A549 (cell line): ENCODE data around the gene BEST4. TPM values are rescaled to one million over a fixed set of nuclear protein-coding genes. Genes with fewer than 3 reads are reported as not detected.
"Not testable (repeated sequence)": the region's sequence is repeated elsewhere in the genome, so short reads cannot be mapped to it uniquely, and the experiment has no call there.

ENCODE experiments used
- ATAC-seq, 2 experiments: fragments of 200-7000 bp in 1 of 2; fragments of >200 bp in 1 of 2; cut with Nextera tagmentation in 1 of 2; cut with Tn5 transposase in 1 of 2; 3 replicates each; pipeline versions ENCODE4 v1.8.0 to v1.9.1; 2018 to 2020; ENCODE audit warnings: mild to moderate bottlenecking in 1 of 2, moderate library complexity in 1 of 2
- CTCF ChIA-PET: fragments of 300-600 bp; sonication (Branson Sonifier 250); formaldehyde crosslinking; extraction: SDS; loops from one replicate; lab custom pipeline; 2021; ENCODE audit warnings: antibody characterized with exemption, inconsistent platforms; lab: Yijun Ruan, JAX
- POLR2A ChIA-PET: fragments of 350-600 bp; formaldehyde crosslinking; extraction: SDS; loops from one replicate; lab custom pipeline; 2021; ENCODE audit warnings: antibody characterized with exemption, inconsistent platforms; lab: Yijun Ruan, JAX
- DNase-seq, 2 experiments: peaks; one replicate each; pipeline versions ENCODE4 v3.0.0 to v3.0.0-alpha.2; 2011 to 2016; ENCODE audit warnings: low read depth in 1 of 2, low spot score in 1 of 2
- FAIRE-seq: peaks from 2 replicates; lab custom pipeline; 2011; peaks lifted over from hg19 to GRCh38; lab: Jason Lieb, UNC
- H3K27ac ChIP-seq, 2 experiments: fragments of >200 bp; sonication (Bioruptor Twin); formaldehyde crosslinking; 3 replicates each; pipeline ENCODE4 v1.5.1; 2016 to 2017
- H3K4me1 ChIP-seq: fragments of >200 bp; sonication (Bioruptor Twin); formaldehyde crosslinking; 3 replicates; pipeline ENCODE4 v1.6.1; 2016
- H3K4me2 ChIP-seq: fragments of >200 bp; sonication (Bioruptor Twin); formaldehyde crosslinking; 3 replicates; pipeline ENCODE4 v1.6.1; 2016
- H3K4me3 ChIP-seq: fragments of >200 bp; sonication (Bioruptor Twin); formaldehyde crosslinking; 3 replicates; pipeline ENCODE4 v1.5.1; 2016
- H3K9me3 ChIP-seq: fragments of >200 bp; sonication (Bioruptor Twin); formaldehyde crosslinking; 3 replicates; pipeline ENCODE4 v1.6.1; 2016
- CBX8 ChIP-seq: fragments of 200-600 bp; sonication (generic); IDR thresholded peaks from 2 replicates; pipeline ENCODE4 v1.6.1; 2016
- CHD4 ChIP-seq: fragments of 200-600 bp; sonication (generic); IDR thresholded peaks from 2 replicates; pipeline ENCODE4 v1.6.1; 2016; ENCODE audit warnings: antibody characterized with exemption, mild to moderate bottlenecking, borderline replicate concordance
- FOSL2 ChIP-seq, 2 experiments: fragments of 450-650 bp in 1 of 2; fragments of >200 bp in 1 of 2; sonication (Bioruptor Twin) in 1 of 2; formaldehyde crosslinking; IDR thresholded peaks; 2 replicates each; pipeline versions ENCODE4 v1.5.0 to v1.6.1; 2016 to 2020; ENCODE audit warnings: mild to moderate bottlenecking in 1 of 2, moderate library complexity in 1 of 2
- FOXS1 ChIP-seq: fragments of 250-450 bp; sonication (Bioruptor Pico); IDR thresholded peaks from 2 replicates; pipeline ENCODE4 v1.5.0; 2020; ENCODE audit warnings: mild to moderate bottlenecking, moderate library complexity
- HOXA7 ChIP-seq: fragments of 250-450 bp; sonication (Bioruptor Pico); IDR thresholded peaks from 2 replicates; pipeline ENCODE4 v1.5.0; 2020; ENCODE audit warnings: mild to moderate bottlenecking, moderate library complexity
- MYC ChIP-seq: IDR thresholded peaks from 2 replicates; pipeline ENCODE4 v1.6.1; 2012; ENCODE audit warnings: mild to moderate bottlenecking, inconsistent platforms, low read length, improper control_type of control experiment, borderline replicate concordance
- POLR2A ChIP-seq: IDR thresholded peaks from 2 replicates; pipeline ENCODE4 v1.6.1; 2012; ENCODE audit warnings: mild to moderate bottlenecking, low read length
- RCOR1 ChIP-seq: fragments of 150-350 bp; IDR thresholded peaks from 2 replicates; pipeline ENCODE4 v1.6.1; 2014; ENCODE audit warnings: antibody characterized with exemption, low read length, low read depth
- RNF2 ChIP-seq: fragments of 200-600 bp; sonication (generic); IDR thresholded peaks from 2 replicates; pipeline ENCODE4 v1.6.1; 2016; ENCODE audit warnings: low read depth, mild to moderate bottlenecking, antibody characterized with exemption, moderate library complexity, borderline replicate concordance
- SMC3 ChIP-seq: fragments of >200 bp; sonication (Bioruptor Twin); formaldehyde crosslinking; IDR thresholded peaks from 3 replicates; pipeline ENCODE4 v1.6.1; 2018; ENCODE audit warnings: inconsistent platforms
- ZC3H11A ChIP-seq: fragments of 450-650 bp; IDR thresholded peaks from 2 replicates; pipeline ENCODE4 v1.6.1; 2014; ENCODE audit warnings: antibody characterized with exemption, mild to moderate bottlenecking
- ZNF302 ChIP-seq: fragments of 250-450 bp; sonication (Bioruptor Pico); IDR thresholded peaks from 2 replicates; pipeline ENCODE4 v1.9.0; 2021; ENCODE audit warnings: inconsistent platforms, mild to moderate bottlenecking, moderate library complexity
- ZSCAN20 ChIP-seq: fragments of 250-450 bp; sonication (Bioruptor Pico); IDR thresholded peaks from 2 replicates; pipeline ENCODE4 v1.8.0; 2022; ENCODE audit warnings: mild to moderate bottlenecking, moderate library complexity
- WGBS: methylation state at CpG from one replicate; pipeline ENCODE4 v1.1.6; 2017; ENCODE audit errors: missing lambda C conversion rate; 5-methylcytosine and 5-hydroxymethylcytosine counted together
- polyA plus RNA-seq, 4 experiments: library from polyadenylated mRNA; depleted of rRNA in 3 of 4; stranded (reverse); fragments of >200 nt; fragmentation: RNase III in 1 of 4; extraction: RNeasy Plus Mini Kit Qiagen cat#74134 plus additional on column Dnase treatment in 1 of 4; gene quantifications; 2 replicates in 3 of 4; 3 replicates in 1 of 4; pipeline ENCODE4 v1.2.3, GENCODE V29; 2011 to 2017
- TF ChIP-seq, protein P1 (sequence below): fragments of 200-600 bp; sonication (generic); IDR thresholded peaks from 2 replicates; pipeline ENCODE4 v1.6.1; 2016; ENCODE audit warnings: antibody characterized with exemption, mild to moderate bottlenecking, moderate library complexity
- TF ChIP-seq, protein P2 (sequence below): fragments of >200 bp; sonication (Bioruptor Twin); formaldehyde crosslinking; IDR thresholded peaks from 3 replicates; pipeline ENCODE4 v1.6.1; 2016
- TF ChIP-seq, protein P3 (sequence below): fragments of 150-350 bp; IDR thresholded peaks from 2 replicates; pipeline ENCODE4 v1.6.1; 2014; ENCODE audit warnings: low read depth, mild to moderate bottlenecking, low read length
- TF ChIP-seq, protein P4 (sequence below): fragments of >200 bp; sonication (Bioruptor Twin); formaldehyde crosslinking; IDR thresholded peaks from 3 replicates; pipeline ENCODE4 v1.5.1; 2016

The BEST4 gene
- polyA plus RNA-seq, 2 of the 4 experiments (the other 2 are of a cell fraction), result 0.08 to 0.09 TPM

DNA sequence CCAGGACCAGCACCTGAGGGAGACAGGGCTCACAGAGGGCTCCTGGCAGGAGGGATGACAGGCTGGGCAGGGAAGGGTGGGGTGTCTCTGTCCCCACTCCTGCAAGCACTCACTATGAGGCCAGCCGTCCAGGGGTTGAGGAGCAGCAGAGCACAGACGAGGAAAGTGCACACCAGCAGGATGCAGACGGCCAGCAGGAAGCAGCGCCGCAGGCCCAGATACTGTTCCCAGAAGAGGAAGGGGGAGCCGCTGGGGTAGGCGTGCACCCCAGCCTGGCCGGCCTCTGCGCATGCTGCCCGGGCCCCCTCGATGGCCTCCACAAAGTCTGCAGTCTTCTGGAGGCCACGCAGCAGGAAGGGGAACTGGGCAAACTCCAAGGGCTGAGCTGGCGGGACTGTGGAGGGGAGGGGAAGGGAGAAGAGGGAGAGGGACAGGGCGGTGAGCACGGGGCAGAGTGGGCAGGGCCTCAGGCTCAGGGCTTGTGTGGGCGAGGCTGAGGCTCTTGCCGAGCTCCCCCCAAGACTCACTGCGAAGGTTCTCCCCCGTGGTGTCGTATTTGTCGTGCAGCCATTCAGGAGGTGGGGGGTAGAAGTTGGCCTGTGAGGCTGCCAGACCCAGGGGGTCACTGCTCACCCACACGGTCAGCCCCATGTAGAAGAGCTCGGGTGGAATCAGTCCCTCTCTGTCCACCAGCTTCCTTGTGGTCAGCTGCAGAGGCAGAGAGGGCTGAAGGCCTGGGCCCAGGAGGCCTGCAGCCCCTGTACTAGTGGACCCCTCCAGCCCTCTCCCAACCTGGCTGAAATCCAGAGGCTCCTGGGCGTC, 38.6 kb upstream of the BEST4 start (continued):
- TF ChIP-seq MYC, result no peak
- TF ChIP-seq, protein P1, sequence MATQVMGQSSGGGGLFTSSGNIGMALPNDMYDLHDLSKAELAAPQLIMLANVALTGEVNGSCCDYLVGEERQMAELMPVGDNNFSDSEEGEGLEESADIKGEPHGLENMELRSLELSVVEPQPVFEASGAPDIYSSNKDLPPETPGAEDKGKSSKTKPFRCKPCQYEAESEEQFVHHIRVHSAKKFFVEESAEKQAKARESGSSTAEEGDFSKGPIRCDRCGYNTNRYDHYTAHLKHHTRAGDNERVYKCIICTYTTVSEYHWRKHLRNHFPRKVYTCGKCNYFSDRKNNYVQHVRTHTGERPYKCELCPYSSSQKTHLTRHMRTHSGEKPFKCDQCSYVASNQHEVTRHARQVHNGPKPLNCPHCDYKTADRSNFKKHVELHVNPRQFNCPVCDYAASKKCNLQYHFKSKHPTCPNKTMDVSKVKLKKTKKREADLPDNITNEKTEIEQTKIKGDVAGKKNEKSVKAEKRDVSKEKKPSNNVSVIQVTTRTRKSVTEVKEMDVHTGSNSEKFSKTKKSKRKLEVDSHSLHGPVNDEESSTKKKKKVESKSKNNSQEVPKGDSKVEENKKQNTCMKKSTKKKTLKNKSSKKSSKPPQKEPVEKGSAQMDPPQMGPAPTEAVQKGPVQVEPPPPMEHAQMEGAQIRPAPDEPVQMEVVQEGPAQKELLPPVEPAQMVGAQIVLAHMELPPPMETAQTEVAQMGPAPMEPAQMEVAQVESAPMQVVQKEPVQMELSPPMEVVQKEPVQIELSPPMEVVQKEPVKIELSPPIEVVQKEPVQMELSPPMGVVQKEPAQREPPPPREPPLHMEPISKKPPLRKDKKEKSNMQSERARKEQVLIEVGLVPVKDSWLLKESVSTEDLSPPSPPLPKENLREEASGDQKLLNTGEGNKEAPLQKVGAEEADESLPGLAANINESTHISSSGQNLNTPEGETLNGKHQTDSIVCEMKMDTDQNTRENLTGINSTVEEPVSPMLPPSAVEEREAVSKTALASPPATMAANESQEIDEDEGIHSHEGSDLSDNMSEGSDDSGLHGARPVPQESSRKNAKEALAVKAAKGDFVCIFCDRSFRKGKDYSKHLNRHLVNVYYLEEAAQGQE, result no peak
- TF ChIP-seq HOXA7 (CRISPR knock-in tag), result no peak
- no peak for TF ChIP-seq CBX8
- TF ChIP-seq RCOR1, result no peak
- TF ChIP-seq ZNF302 (CRISPR knock-in tag), result no peak

DNA sequence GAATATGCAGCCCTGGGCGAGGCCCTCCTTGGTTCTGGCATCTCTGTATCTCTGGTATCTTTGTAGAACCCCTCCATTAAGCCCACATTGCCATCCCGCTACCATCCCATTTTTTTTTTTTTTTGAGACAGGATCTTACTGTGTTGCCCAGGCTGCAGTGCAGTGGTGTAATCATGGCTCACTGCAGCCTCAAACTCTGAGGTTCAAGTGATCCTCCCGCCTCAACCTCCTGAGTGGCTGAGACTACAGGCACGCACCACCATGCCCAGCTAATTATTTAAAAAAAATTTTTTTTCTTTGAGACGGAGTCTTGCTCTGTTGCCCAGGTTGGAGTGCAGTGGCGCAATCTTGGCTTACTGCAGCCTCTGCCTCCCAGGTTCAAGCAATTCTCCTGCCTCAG, 36.4 kb upstream of the BEST4 start:
- CTCF ChIA-PET, result interaction anchor here (1.5 kb wide), 1 partner anchor 31 kb away, joined by 3 read pairs; no protein-coding TSS in a partner anchor
- ATAC-seq, H3K4me2 ChIP-seq, POLR2A ChIA-PET, DNase-seq, H3K9me3 ChIP-seq, FAIRE-seq, H3K4me1 ChIP-seq, H3K4me3 ChIP-seq, H3K27ac ChIP-seq: not testable (repeated sequence)
- WGBS, result 90% methylated on average over 6 of the region's 6 CpGs

DNA sequence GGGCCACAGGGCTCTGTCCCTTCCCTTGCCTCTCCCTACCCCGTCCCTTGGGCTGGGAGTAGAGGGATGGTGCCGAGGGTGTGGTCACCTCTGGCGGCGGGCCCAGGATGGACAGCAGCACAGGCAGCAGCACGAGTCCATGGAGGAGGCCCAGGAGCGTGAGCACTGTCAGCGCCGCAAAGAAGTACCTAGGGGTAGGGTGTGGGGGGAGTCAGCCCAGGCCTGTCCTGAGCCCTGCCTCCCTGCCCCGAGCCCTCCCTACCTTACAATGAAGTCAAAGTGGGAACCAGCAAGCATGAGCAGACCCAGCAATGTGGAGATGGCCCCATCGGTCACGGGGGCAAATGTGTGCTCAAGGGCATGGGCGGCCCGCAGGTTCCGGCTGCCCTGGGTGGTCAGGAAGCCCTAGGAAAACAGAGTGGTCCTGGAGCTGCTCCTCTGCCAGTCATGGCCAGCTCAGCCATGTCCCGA, 35.0 kb upstream of the BEST4 start:
- ATAC-seq (no peak), DNase-seq (no peak), FAIRE-seq (no peak)
- no peak for TF ChIP-seq POLR2A
- no peak for TF ChIP-seq FOSL2 (IDR thresholded peaks at IDR 0.05)
- TF ChIP-seq FOSL2 (CRISPR knock-in tag; IDR thresholded peaks at IDR 0.05), result no peak
- TF ChIP-seq RNF2, result no peak
- TF ChIP-seq, protein P2, sequence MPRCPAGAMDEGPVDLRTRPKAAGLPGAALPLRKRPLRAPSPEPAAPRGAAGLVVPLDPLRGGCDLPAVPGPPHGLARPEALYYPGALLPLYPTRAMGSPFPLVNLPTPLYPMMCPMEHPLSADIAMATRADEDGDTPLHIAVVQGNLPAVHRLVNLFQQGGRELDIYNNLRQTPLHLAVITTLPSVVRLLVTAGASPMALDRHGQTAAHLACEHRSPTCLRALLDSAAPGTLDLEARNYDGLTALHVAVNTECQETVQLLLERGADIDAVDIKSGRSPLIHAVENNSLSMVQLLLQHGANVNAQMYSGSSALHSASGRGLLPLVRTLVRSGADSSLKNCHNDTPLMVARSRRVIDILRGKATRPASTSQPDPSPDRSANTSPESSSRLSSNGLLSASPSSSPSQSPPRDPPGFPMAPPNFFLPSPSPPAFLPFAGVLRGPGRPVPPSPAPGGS, result no peak
- TF ChIP-seq ZC3H11A, result no peak
- TF ChIP-seq SMC3, result no peak
- TF ChIP-seq, protein P3, sequence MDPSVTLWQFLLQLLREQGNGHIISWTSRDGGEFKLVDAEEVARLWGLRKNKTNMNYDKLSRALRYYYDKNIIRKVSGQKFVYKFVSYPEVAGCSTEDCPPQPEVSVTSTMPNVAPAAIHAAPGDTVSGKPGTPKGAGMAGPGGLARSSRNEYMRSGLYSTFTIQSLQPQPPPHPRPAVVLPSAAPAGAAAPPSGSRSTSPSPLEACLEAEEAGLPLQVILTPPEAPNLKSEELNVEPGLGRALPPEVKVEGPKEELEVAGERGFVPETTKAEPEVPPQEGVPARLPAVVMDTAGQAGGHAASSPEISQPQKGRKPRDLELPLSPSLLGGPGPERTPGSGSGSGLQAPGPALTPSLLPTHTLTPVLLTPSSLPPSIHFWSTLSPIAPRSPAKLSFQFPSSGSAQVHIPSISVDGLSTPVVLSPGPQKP, result no peak
- TF ChIP-seq, protein P4, sequence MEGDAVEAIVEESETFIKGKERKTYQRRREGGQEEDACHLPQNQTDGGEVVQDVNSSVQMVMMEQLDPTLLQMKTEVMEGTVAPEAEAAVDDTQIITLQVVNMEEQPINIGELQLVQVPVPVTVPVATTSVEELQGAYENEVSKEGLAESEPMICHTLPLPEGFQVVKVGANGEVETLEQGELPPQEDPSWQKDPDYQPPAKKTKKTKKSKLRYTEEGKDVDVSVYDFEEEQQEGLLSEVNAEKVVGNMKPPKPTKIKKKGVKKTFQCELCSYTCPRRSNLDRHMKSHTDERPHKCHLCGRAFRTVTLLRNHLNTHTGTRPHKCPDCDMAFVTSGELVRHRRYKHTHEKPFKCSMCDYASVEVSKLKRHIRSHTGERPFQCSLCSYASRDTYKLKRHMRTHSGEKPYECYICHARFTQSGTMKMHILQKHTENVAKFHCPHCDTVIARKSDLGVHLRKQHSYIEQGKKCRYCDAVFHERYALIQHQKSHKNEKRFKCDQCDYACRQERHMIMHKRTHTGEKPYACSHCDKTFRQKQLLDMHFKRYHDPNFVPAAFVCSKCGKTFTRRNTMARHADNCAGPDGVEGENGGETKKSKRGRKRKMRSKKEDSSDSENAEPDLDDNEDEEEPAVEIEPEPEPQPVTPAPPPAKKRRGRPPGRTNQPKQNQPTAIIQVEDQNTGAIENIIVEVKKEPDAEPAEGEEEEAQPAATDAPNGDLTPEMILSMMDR, result no peak
- no peak for TF ChIP-seq ZSCAN20 (CRISPR knock-in tag)
- TF ChIP-seq CHD4, result no peak
- TF ChIP-seq FOXS1, result no peak
- no peaks in the 10 kb centered on the region for H3K9me3 ChIP-seq
- H3K4me1 ChIP-seq, result peaks cover 3% of the 10 kb centered on the region; the same call in 1 of the 3 replicates
- H3K27ac ChIP-seq, result no peak overlapping the region
- no peak overlapping the region for H3K4me3 ChIP-seq
- 90% methylated on average over 15 of the region's 15 CpGs for WGBS
- POLR2A ChIA-PET, result interaction anchor here (1.0 to 2.3 kb wide), 3 partner anchors 23 to 481 kb away, joined by 3 to 6 read pairs (median 6); partner anchors contain the start of genes PLK3 and RNU5D-1
- CTCF ChIA-PET, result interaction anchor here (0.7 to 1.5 kb wide), 2 partner anchors 13 to 15 kb away, joined by 3 read pairs; partner anchors contain the start of gene BTBD19
- H3K4me2 ChIP-seq, result no peak overlapping the region
